ENCODE results near the gene MAN1B1.

The MAN1B1 gene

DNA sequence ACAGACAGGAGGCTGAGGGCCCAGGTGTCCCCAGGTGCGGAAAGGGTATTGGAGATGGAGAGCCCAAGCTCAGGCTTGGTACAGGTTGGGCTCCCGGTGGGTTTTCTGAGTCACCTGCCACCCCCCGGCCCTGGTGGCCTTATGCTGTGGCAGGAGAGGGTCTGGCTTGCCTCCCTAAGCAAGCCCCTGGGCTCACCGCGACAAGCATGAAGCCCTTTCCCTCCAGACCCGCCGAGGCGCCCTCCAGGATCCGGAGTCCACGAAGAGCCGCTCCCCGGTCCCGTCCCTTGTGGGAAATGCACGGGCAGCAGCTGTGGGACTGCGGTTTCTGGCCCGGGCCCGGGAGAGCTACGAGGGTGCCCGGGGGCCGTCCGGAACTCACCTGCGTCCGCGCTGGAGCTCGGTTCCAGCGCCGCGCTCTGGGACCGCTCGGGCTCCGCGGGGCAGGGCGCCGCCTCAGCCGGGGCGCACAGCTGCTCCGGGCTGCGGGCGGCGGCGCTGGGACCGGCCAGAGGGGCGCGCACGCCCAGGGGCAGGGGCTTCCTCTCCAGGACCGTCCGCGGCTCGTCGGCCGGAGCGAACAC, 17.2 kb upstream of the MAN1B1 start:
- DNase-seq = no peak

DNA sequence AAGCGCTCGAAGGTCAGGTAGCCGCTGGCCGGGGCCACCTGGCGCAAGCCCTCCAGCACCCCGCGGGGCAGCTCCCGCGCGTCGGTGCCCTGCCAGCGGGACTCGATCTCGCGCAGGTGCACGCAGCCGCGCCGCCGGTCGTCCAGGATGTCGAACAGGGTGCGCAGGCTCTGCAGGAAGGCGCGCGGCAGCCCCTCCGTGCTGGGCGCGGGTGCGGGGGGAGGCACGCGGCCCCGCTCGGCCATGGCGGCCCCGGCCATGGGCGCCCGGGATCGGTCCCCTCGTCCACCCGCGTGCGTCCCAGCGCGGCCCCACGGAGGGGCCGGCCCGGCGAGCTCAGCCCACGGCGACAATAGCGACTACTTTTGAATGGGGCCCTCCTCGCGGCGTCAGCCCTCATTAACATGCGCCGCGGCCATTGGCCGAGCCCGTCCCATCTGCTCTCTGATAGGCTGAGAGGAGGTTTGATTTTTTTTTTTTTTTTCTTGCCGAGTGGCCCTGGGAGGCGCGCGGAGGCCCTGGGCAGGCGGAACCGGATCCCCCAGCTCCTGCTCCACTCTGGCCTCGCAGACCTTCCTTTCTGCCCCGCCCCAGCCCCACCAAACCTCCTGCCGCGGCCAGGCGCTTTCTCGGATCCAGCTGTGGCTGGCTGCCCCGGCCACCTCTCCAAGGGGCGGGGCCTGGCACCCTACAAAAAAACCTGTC, 16.4 kb upstream of the MAN1B1 start, which contains the start of gene SAPCD2:
TSS of gene SAPCD2 (minus strand) at position 357 of the 705 bp plus-strand sequence. CDS start at position 260, 97 bp downstream.
- peak; percentile 86 to 88 for DNase-seq

DNA sequence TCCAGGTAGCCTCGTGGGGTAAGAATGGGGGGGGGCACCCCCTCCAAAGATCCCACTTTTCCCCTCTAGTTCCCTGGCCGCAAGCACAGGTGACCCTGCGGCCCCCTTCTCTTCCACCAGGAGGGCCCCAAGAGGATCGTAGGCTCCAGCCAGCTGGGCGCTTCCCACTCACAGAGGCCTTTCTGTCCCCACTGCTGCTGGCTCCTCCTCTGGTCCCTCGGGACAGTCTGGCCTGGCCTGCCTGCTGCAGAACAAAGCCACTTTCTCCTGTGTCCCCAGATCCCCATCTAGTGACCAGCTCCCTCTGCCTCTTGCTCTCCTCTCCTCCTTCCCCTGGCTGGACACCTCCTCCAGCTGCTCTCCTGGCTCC, 15.9 kb upstream of the MAN1B1 start:
- DNase-seq = no peak

DNA sequence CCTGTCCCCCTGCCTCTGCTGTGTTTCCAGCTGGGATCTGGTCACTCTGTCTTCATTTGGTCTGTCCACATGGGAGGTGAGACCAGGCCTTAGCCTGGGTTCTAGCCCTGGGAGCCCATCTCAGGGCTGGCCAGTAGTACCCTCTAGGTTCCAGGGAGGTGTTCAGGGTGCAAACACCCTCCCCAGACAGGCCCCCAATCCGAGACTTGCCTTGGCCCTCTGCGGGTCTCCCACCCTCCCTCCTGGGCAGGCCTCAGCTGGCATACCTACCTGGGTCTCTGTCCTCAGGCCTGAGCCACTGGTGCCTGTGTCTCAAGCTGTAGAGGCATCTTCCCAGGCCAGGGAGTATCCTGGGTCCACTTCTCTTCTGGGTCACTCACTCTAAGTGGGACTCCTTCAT, 15.5 kb upstream of the MAN1B1 start:
- DNase-seq = no peak

DNA sequence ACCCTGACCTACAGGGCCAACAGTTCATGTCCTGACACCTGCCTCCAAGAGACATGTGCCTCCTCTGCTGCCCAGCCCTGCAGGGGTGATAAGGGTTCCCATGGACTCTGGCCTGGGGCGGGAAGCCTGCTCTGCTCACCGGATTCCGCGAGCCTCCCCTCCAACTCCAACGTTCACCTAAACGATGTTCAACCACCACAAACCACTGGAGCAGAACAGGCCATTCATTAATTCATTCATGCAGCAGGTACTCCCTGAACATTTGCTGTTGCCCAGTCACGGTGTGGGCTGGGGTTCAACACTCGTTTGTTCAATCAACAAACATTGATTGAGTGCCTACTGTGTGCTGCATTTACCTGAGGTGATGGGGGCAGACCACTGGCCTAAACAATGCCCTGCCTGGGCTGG, 12.8 kb upstream of the MAN1B1 start:
- no peak for DNase-seq

DNA sequence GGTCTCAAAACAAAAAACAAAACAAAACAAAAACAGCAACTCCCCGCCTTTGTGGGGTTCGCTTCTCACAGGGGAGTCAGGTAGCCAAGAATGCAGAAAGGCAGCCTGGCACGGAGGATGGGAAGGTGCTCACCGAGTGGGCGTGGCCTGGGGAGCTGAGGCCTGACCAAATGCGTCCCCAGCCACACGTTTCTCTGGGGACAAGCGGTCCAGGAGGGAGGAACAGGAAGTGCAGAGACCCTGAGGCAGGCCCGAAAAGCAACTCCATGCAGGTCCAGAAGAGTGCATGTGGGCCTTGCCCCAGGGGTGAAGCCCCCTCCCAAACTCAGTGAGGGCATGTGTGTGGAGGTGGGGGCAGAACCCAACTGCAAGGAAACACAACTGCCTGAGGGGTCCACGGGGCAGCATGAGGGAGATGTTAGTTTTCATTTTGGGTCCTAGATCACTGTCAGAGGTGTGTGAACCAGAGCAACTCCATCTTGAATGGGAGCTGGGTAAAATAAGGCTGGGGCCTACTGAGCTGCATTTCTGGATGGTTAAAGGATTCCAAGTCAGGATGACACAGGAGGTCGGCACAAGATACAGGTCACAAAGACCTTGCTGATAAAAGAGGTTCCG, 12.0 kb upstream of the MAN1B1 start:
- DNase-seq = no peak

DNA sequence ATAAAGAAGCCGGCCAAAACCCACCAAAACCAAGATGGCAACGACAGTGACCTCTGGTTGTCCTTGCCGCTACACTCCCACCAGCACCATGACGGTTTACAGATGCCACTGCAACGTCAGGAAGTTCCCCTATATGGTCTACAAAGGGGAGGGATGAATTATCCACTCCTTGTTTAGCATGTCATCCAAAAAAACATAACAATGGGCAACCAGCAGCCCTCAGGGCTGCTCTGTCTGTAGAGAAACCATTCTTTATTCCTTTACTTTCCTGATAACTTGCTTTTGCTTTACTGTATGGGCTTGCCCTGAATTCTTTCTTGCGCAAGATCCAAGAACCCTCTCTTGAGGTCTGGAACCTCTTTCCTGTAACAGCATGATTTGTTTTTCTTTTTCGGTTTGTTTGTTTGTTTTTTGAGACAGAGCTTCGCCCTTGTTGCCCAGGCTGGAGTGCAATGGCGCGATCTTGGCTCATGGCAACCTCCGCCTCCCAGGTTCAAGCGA, 11.5 kb upstream of the MAN1B1 start:
- no peak for DNase-seq

DNA sequence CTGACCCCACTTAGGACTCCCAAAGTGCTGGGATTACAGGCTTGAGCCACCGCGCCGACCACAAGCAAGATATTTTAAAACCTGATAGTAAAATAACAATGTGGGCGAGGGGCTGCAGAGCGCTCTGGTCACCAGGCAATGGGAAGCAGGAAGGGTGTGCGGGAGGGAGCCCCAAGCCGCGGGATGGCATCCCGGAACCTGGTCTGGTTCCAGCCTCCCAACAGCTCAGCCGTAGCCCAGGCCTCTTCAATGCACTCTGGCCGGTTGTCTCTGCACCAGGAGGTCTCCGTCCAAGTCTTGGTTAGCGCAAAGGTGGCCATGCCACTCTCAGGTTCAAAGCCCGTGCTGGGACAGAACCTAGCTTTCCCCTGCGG, 10.2 kb upstream of the MAN1B1 start:
- no peak for DNase-seq

DNA sequence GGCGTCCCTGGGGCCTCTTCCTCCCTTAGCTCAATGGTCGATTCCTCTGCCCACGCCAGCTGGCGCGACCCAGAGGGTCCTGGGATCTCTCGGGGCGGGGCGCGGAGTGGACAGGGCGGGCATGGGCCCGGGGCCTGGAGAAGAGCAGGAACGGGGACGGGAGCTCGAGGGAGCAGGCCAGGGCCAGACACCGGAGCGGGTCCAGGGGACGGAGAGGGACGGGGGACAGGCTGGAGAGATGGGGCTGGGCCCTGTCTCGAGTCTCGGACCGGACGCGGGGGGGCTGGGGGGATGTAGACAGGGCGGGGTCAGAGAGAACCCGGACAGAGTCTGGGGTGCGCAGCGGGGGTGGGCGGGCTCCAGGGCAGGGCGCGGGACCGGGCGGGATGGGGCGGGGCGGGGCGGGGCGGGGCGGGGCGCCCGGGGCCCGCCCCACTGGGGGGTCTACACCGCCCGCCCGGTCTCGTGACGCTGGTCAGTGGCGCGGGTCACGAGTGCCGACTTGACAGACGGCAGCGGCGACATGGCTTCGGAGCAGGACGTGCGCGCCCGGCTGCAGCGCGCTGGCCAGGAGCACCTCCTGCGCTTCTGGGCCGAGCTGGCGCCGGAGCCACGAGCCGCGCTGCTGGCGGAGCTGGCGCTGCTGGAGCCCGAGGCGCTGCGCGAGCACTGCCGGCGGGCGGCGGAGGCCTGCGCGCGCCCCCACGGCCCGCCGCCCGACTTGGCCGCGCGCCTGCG, 9.6 kb upstream of the MAN1B1 start, which contains the start of gene UAP1L1:
TSS of gene UAP1L1 (plus strand) at position 508 of the 738 bp plus-strand sequence. CDS start at position 524, 16 bp downstream.
- peak; percentile 62 to 74 for DNase-seq

DNA sequence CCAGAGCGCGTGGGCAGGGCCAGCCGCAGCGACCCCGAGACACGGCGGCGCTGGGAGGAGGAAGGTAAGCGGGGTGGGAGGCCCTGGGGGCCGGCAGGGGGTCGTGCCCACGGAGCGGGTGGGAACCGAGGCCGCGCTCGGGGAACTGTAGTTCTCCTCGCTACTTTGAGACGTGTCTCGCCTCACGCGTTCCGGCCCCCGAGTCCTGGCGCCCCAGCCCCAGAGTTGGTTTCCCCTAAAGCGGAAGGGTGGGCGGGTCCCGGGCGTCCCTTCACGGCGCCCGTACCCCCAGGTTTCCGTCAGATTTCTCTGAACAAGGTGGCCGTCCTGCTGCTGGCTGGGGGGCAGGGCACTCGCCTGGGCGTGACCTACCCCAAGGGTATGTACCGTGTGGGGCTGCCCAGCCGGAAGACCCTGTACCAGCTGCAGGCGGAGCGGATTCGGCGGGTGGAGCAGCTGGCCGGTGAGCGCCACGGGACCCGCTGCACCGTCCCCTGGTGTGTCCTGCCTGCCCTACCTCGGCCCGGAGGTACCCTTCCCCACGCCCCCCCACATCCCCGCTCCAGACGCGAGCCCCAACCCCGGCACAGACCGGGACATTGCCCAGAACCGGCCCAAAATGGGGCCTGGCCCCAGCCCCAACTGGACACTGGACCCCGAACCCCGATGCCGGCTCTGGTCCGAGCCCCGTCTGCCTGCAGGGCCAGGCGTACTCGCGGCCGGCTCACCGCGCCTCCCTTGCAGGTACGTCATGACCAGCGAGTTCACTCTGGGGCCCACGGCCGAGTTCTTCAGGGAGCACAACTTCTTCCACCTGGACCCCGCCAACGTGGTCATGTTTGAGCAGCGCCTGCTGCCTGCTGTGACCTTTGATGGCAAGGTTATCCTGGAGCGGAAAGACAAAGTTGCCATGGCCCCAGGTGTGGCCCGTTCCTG, 8.8 kb upstream of the MAN1B1 start:
- DNase-seq = peak; percentile 51 to 67

DNA sequence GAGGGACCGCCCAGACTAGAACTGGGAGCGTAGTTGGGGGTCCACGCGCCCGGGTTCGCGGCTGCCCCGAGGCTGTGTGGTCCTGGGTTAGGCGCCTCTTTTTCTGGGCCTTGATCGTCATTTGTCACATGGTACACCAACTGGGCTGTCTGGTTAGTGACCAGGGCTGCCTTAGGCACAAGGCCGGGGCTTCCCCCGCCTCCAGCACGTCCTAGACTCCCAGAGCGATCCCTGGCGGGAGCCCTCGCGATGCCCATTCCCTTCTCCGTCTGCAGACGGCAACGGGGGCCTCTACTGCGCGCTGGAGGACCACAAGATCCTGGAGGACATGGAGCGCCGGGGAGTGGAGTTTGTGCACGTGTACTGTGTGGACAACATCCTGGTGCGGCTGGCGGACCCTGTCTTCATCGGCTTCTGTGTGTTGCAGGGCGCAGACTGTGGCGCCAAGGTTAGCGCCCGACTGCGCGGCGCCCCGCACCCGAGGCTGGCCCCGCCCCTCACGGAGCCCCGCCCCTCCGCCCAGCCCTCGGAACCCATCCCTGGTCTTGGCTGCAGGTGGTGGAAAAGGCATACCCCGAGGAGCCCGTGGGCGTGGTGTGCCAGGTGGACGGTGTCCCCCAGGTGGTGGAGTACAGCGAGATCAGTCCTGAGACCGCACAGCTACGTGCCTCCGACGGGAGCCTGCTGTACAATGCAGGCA, 7.9 kb upstream of the MAN1B1 start:
- DNase-seq = no peak

DNA sequence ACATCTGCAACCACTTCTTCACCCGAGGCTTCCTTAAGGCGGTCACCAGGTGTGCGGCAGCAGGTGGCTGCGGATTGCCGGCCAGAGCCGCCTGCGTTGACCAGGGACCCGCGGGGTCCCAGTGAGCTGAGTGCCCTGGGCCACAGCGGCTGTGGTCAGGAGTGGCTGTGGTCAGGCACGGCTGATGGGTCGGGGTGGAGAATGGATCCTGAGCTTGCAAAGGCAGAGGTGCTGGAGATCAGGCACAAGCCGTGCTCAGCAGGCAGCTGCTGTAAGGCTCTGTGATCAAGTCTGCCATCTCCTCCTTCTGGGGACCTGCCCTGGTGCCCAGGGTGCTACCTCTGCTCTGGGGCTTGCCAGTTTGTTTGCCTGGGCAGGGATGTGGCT, 7.4 kb upstream of the MAN1B1 start:
- DNase-seq = no peak

DNA sequence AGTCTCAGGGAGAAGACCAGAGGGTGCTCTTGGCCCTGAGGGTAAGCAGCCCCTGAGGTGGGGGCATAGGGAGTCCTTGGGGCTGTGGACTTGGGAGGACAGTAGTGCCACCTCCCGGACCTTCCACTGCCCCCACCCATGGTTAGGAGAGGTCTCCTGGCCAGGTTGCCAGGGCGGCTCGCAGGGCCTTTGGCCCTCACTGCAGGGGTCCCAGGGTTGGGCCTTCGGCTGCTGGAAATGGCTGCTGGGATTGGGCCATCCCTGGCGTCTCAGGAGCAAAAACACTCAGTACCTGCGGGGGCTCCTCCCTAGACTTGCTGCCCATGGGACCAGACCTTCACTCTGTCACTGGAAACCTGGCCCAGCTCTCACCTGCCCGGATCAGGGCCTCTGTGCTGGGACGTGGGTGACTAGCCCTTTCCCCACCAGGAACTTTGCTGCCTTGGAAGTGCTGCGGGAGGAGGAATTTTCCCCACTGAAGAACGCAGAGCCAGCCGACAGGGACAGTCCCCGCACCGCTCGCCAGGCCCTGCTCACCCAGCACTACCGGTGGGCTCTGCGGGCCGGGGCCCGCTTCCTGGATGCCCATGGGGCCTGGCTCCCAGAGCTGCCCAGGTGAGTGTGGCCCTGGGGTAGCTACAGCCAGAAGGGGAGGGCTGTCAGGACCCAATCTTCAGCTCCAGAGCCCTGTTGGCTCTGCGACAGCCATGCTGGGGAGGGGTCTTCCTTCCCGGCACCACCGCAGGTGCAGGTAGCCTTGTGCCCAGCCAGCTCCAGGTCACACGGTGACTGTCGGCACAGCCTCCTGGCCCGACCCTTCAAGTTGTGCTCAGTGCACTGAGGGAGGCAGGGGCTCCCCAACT, 6.3 kb upstream of the MAN1B1 start:
- no peak for DNase-seq

DNA sequence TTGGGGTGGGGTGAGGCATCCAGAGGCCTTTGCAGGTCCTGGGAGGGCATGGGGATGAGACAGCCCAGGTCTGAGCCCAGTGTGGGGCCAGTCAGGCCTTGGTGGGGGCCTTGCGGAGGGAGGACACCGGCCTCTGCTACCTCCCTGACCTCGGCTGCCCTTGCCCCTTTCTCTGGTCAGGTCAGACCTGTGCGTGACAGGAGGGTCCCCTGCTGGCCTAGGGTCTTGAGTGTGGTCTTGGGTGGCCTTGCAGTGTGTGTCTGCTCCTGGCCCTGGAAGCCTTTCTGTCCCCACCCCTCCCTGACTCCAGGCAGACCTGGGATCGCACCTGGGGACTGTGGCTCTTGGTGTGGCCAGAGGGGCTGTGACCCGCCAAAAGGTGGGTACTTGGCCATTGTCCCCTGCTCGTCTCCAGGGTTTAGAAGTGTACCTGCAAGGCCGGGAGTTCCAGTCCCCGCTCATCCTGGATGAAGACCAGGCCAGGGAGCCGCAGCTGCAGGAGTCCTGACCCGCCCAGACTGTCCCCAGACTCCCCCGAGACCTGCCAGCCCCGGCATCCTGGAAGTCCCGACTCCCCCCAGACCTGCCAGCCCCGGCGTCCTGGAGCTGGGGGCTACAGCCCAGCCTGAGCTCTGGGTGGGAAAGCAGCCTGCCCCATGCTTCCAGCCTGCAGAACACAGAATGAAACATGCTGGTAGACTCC, 4.4 kb upstream of the MAN1B1 start:
- no peak for DNase-seq

DNA sequence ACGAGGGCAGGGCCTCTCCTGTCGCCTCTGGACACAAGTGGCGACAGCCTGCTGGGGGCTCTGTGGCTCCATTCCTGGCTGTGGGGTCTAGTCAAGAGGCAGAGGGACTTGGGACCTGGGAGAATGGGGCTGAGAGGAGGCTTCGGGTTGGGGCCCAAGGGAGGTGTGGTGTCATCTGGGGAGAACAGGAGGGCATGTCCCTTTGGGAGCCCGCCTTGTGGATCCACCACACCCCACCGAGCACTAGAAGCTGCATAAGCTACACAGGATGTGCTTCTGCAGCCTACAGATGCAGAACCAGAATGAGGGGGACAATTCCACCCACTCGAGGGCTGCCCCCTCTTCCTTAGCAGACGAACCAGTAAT, 3.9 kb upstream of the MAN1B1 start:
- no peak for DNase-seq

DNA sequence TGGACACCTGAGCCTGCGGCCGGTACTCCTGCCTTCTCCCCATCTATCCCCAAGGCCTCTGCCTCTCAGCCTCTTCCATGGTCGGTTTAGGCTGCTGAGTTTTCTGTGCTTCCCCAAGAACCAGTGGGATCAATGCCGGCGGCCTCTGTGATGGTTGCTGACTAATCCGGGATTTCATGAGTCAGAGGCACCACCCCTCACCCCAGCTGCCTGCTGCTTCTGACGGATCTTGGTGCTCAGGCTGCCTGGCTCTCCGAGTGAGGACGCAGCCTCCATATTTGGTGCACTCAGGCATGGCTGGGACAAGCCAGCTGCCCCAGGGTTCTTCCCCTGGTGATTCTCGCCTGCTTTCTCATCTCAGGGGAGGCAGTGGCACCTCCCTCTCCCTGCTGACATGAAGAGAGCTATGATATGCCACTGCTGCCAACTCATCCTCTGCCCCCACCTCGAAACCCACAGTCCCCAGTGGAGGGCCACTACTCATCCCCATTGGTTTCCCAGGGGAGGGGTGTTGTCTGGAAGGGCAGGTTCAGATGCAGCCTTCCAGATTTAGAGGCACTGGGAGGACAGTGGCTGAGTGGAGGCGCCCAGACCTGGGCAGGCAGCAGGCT, 3.3 kb upstream of the MAN1B1 start:
- DNase-seq = peak; percentile 55 to 59

DNA sequence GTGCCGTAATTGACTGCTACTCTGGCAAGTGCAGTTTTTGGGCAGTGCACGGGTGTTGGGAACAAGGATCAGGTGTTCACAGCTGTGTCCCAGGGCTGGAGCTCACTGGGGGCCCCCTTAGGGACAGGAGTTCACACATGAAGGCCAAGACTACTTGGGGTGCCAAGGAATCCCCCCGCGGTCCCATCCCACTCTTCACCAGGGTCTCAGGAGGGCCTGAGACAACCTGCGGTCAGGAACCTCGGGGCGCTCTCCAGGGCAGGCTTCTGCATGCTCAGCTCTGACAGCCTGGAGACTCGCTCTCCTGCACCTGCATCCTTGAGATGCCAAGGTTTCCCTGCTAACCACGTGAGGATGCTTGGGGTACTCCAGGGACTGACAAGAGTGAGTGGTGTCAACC, 2.3 kb upstream of the MAN1B1 start:
- DNase-seq = no peak

DNA sequence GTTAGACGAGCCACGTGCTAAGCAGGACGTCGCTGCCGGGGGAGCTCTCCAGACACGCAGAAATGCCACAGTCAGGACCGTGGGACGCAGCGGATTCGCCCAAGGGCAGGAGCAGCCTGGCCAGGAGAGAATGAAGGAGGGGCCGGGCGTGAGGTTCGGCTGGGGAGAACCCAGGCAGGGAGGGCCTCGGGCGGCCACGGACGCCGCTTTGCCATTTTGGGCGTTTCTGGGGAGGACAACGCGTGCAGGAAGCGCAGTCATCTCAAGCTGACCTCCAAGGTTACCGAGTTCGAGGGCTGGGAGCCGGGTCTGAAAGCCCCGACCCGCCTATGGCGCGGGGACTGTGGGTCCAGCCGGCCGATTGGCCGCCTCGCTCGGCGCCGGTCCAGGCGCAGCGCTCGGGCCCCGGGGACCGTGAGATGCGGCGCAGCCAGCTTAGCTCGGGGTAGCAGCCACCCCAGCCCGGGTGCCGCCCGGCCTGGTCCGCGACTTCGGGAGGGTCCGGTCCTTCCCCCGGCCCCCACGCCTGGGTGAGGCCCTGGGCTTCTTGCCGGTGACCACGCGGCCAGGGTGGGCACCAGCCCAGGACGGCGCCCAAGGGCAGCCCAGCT, 760 bp upstream of the MAN1B1 start:
- peak in 1 of 2 experiments; percentile 68 for DNase-seq

DNA sequence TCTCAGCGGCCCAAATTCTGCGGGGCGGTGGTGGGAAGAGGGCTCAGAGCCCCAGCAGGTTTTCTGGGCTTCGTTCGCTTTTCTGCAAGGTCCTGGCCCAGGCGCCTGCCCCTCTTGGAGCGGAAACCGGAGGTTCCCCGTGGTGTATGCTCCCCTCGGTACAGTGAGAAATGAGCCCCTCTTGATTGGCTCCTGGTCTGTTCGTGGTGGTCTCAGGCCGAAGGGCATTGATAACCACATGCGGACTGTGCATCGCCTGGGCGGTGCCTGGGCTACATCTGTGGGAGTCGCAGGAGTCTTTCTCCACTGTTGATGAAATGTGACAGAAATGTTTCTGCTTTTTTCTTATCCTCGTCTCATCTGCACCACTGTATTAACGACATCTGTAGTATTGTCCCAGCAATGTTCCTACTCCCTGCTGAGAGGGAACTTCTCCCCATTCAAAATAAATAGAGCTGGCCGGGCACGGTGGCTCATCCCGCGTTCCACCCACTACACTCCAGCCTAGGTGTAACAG, 682 bp downstream of the MAN1B1 start:
- DNase-seq = no peak

Data from activated T-cell treated with anti-CD3 and anti-CD28 coated beads, Interleukin-2, amount 50 U/mL, for 48 hours (primary cell).